Small intestine (tissue), 7 donors: ENCODE results near the gene APBA1. TPM values are rescaled to one million over a fixed set of nuclear protein-coding genes. Genes with fewer than 3 reads are reported as not detected.

ENCODE experiments used
- DNase-seq, 2 donors: peaks; one replicate each; pipeline versions ENCODE4 v3.0.0 to v3.0.0-alpha.2; 2013
- FAIRE-seq: peaks from 2 replicates; lab custom pipeline; 2012; peaks lifted over from hg19 to GRCh38; lab: Jason Lieb, UNC
- H3K27ac ChIP-seq, 3 donors: one replicate each; pipeline ENCODE4 v1.5.1; 2013; ENCODE audit warnings: low read length in 2 of 3, mild to moderate bottlenecking in 2 of 3, control low read depth in 1 of 3, inconsistent platforms in 1 of 3, low read depth in 1 of 3, moderate library complexity in 1 of 3
- H3K27me3 ChIP-seq, 3 donors: one replicate each; pipeline ENCODE4 v1.6.1; 2013; ENCODE audit warnings: low read length in 3 of 3, inconsistent platforms in 1 of 3; ENCODE audit not compliant: control insufficient read depth in 3 of 3, insufficient read depth in 3 of 3
- H3K36me3 ChIP-seq, 3 donors: one replicate each; pipeline ENCODE4 v1.6.1; 2013; ENCODE audit warnings: low read length in 3 of 3, inconsistent platforms in 1 of 3, low read depth in 1 of 3, mild to moderate bottlenecking in 1 of 3, moderate library complexity in 1 of 3; ENCODE audit not compliant: control insufficient read depth in 3 of 3, insufficient read depth in 2 of 3
- H3K4me1 ChIP-seq, 3 donors: one replicate each; pipeline ENCODE4 v1.6.1; 2013; ENCODE audit warnings: low read length in 2 of 3, inconsistent platforms in 1 of 3, low read depth in 1 of 3, mild to moderate bottlenecking in 1 of 3, moderate library complexity in 1 of 3; ENCODE audit not compliant: control insufficient read depth in 3 of 3, insufficient read depth in 2 of 3
- H3K4me3 ChIP-seq, 3 donors: one replicate each; pipeline ENCODE4 v1.5.1; 2013; ENCODE audit warnings: low read length in 3 of 3, control low read depth in 1 of 3, inconsistent platforms in 1 of 3, low read depth in 1 of 3, mild to moderate bottlenecking in 1 of 3, moderate library complexity in 1 of 3
- H3K9me3 ChIP-seq, 2 donors: one replicate each; pipeline ENCODE4 v1.6.1; 2013; ENCODE audit warnings: low read depth in 1 of 2, low read length in 1 of 2; ENCODE audit not compliant: control insufficient read depth in 2 of 2, insufficient read depth in 1 of 2
- WGBS, 3 donors: extraction: QIAGEN DNeasy Blood & Tissue Kit; methylation state at CpG; one replicate each; pipeline ENCODE4 v1.1.7; 2013; 5-methylcytosine and 5-hydroxymethylcytosine counted together
- polyA plus RNA-seq, 4 donors: library from polyadenylated mRNA; stranded (reverse) in 3 of 4; unstranded in 1 of 4; fragments of 200-250 nt in 3 of 4; fragments of 120-200 nt in 1 of 4; gene quantifications; one replicate each; pipeline versions ENCODE4 v1.2.1 to v1.2.3, GENCODE V29; 2013
- donor health status: healthy with polysubstance abuse.
- donor health status: control.
- donor health status: control.
- donor health status: Bipolar disorder and iron deficiency.
- donor health status: healthy.

Gene APBA1
- polyA plus RNA-seq, 4 donors, result 0.27 to 6.7 (median 3.7) TPM; not detected in 1

GRCh38 chr9:69516353-69517322, 155.5 kb downstream of the APBA1 start:
- H3K4me1 ChIP-seq, result no peaks in the 10 kb centered on the region

DNA sequence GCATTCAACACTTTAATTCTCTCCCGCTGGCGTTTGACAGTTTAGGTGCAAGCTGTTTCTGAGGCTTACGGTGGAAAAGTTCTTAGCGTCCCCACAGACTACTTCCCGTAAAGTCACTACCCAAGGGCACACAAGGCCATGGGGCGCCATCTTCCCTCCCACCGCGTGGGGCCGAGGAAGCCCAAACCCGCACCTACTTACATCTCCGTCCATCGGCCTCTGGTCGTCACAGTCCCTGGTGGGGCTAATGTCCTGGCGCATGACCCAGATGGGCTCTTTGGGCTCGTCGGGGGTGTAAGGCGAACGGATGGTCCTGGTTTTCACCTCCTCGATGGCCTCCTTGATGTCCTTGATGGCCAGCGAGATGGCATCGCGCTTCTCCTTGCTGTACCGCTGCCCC, 156.4 kb downstream of the APBA1 start:
- WGBS, 3 donors, result 96 to 97% (median 96%) methylated on average over 22 to 23 of the region's 23 CpGs

More at GRCh38 chr9:69516353-69517322, 155.5 kb downstream of the APBA1 start:
- H3K9me3 ChIP-seq, result peaks cover 0 to 2% of the 10 kb centered on the region in 2 donors
- DNase-seq (no peak), FAIRE-seq (no peak)
- H3K27me3 ChIP-seq, result no peaks in the 10 kb centered on the region
- peaks cover 0 to 3% (median 0%) of the 10 kb centered on the region in 3 donors for H3K36me3 ChIP-seq
- no peak overlapping the region for H3K4me3 ChIP-seq
- WGBS, 3 donors, result 93 to 95% (median 94%) methylated on average over 104 to 111 of the region's 111 CpGs
- H3K27ac ChIP-seq, result no peak overlapping the region

GRCh38 chr9:69513141-69513820, 158.9 kb downstream of the APBA1 start:
- DNase-seq (no peak), FAIRE-seq (no peak)
- peaks cover 0 to 2% of the 10 kb centered on the region in 2 donors for H3K9me3 ChIP-seq
- no peak overlapping the region for H3K4me3 ChIP-seq
- no peak overlapping the region for H3K27ac ChIP-seq
- 56 to 68% (median 61%) methylated on average over 3 of the region's 3 CpGs for WGBS, 3 donors
- H3K36me3 ChIP-seq, result peaks cover 0 to 3% (median 0%) of the 10 kb centered on the region in 3 donors
- H3K27me3 ChIP-seq, result no peaks in the 10 kb centered on the region
- H3K4me1 ChIP-seq, result no peaks in the 10 kb centered on the region

More for the DNA sequence above, 156.4 kb downstream of the APBA1 start:
- no peaks in the 10 kb centered on the region for H3K4me1 ChIP-seq
- H3K9me3 ChIP-seq, result peaks cover 0 to 2% of the 10 kb centered on the region in 2 donors
- H3K27me3 ChIP-seq, result no peaks in the 10 kb centered on the region
- H3K36me3 ChIP-seq, result peaks cover 0 to 3% (median 0%) of the 10 kb centered on the region in 3 donors
- FAIRE-seq, result no peak
- no peak overlapping the region for H3K4me3 ChIP-seq
- DNase-seq, result no peak
- H3K27ac ChIP-seq, result no peak overlapping the region

DNA sequence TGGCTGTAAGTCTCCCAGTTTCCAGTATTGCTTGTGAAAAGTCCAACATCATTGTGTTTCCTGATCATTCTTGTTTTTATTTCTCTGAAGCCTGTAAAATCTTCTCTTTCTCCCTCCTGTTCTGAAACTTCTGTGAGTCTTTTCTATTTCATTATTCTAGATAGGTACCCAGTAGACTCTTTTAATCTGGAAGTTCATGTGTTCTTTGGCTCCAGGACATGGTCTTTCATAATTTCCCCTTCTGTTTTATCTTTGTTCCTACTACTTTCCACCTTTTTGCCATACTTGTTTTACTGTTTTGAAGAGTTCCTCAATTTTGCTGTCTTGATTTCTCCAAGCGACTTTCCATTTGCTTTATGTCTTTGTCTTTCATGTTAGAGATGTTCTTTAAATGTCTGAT, 168.1 kb downstream of the APBA1 start:
- Histone ChIP-seq H3K36me3 (no peaks in the 10 kb centered on the region), H3K9me3 (no peaks in the 10 kb centered on the region), H3K4me3 (no peak overlapping the region), H3K27me3 (no peaks in the 10 kb centered on the region), H3K27ac (no peak overlapping the region), H3K4me1 (no peaks in the 10 kb centered on the region)
- DNase-seq (no peak), FAIRE-seq (no peak)
- WGBS, 3 donors, result 90 to 94% (median 93%) methylated on average over 1 of the region's 1 CpG

DNA sequence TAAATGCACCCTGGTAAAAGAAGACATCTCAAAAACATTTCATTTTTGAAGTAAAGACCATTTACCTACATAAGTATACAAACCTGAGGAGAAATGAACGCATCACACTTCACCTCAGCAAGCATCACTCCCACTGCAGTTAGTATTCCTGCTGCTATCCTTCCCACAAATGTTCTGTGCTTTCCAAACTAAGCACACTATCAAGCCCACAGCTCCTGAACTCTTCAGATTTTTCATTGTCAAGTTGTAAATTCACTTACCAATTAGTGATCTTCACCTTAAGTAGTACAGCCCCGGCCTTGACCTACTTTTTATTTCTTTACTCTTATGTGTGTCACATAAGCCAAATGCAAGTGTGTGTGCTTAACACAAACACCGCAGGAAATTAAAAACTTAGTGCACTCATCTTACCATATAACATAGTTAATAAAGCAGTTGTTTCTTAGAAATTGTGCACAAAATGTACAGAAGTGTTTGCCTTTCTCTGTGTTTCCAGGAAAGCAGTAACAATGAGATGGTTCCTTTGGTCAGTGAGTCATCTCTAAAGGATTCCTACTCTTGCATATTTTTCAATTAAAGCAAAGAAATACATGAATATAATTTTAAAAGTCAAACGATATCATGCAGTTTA, 169.4 kb downstream of the APBA1 start:
- 78 to 81% (median 81%) methylated on average over 4 of the region's 4 CpGs for WGBS, 3 donors
- no peak overlapping the region for H3K27ac ChIP-seq
- no peak for FAIRE-seq

DNA sequence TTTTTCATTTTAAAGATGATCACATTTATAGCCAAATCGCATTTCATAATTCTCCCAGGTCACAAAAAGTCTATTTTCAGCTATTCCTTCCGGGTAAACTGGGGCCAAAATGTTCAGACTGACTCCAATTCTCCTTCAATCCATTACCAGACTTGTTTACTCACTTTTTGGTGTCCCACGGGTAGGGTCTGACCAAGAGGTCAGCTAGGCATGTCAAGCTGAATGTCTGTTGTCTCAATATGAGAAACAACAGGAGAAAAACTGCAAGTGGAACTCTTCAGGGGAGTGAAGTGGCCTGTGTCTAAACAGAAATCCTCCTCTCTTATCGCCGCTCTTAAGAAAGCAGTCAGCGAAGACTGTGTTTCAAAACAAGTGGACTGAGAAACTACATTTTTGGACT, 171.3 kb downstream of the APBA1 start:
- DNase-seq (no peak), FAIRE-seq (no peak)
- no peaks in the 10 kb centered on the region for H3K4me1 ChIP-seq
- H3K9me3 ChIP-seq, result no peaks in the 10 kb centered on the region
- WGBS, 3 donors, result 74 to 86% (median 81%) methylated on average over 6 of the region's 6 CpGs
- H3K4me3 ChIP-seq, result no peak overlapping the region
- H3K36me3 ChIP-seq, result no peaks in the 10 kb centered on the region
- no peaks in the 10 kb centered on the region for H3K27me3 ChIP-seq
- H3K27ac ChIP-seq, result no peak overlapping the region

More for the DNA sequence above, 169.4 kb downstream of the APBA1 start:
- H3K4me3 ChIP-seq, result no peak overlapping the region
- no peaks in the 10 kb centered on the region for H3K27me3 ChIP-seq
- no peaks in the 10 kb centered on the region for H3K36me3 ChIP-seq
- no peaks in the 10 kb centered on the region for H3K9me3 ChIP-seq
- no peaks in the 10 kb centered on the region for H3K4me1 ChIP-seq
- peak in 1 of 2 donors; percentile 1 for DNase-seq

DNA sequence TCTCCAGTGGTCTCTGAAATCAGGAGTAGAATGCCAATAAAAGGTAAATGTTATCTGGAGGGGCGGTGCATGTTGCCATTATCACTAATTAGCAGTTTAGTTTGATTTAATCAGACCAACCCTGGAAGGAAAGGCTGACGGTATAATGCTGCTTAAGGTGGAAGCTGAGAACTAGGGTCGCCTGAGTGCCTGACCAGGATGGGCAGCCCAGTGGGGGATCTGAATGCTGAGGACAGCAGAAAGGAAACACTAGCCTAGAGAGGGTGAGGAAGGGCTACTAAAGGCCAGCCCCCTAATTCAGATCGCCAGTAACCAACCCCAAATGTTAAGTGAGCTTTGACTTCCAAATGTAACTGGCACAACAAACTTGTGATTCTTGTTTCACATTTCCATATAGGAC, 172.2 kb downstream of the APBA1 start:
- Histone ChIP-seq H3K27ac (no peak overlapping the region), H3K4me3 (no peak overlapping the region), H3K27me3 (no peaks in the 10 kb centered on the region), H3K4me1 (no peaks in the 10 kb centered on the region), H3K36me3 (no peaks in the 10 kb centered on the region), H3K9me3 (no peaks in the 10 kb centered on the region)
- no peak for FAIRE-seq
- DNase-seq, result no peak
- WGBS, 3 donors, result 51 to 65% (median 58%) methylated on average over 4 of the region's 4 CpGs

- Histone ChIP-seq H3K9me3 (no peaks in the 10 kb centered on the region), H3K27ac (no peak overlapping the region), H3K36me3 (no peaks in the 10 kb centered on the region), H3K4me1 (no peaks in the 10 kb centered on the region), H3K27me3 (no peaks in the 10 kb centered on the region), H3K4me3 (no peak overlapping the region)
- FAIRE-seq (no peak), DNase-seq (no peak)
- WGBS, 3 donors, result 56 to 64% (median 61%) methylated on average over 6 of the region's 6 CpGs
Observed at GRCh38 chr9:69499407-69499806, 172.8 kb downstream of the APBA1 start.
